Stimulated activated naive CD8-positive, alpha-beta T cell treated with anti-CD3 and anti-CD28 coated beads, Interleukin-15, amount 100 ng/mL, for 72 hours (primary cell): ENCODE results near the gene ARRDC5.
A peak's percentile ranks its signal among the peaks of the same experiment; 100 is the strongest.
"Not testable (repeated sequence)": the region's sequence is repeated elsewhere in the genome, so short reads cannot be mapped to it uniquely, and the experiment has no call there.

ENCODE experiments used
- ATAC-seq: fragments of 150-1000 bp; cut with Tn5 transposase; 2 replicates; pipeline ENCODE4 v1.10.0; 2021; ENCODE audit warnings: mild to moderate bottlenecking, moderate library complexity
- DNase-seq, 2 donors: peaks; one replicate each; pipeline ENCODE4 v3.0.0; 2021 to 2022
- H3K27ac Mint-ChIP-seq, 2 donors: one replicate each; pipeline ENCODE4 v1.8.0; 2022; ENCODE audit warnings: mild to moderate bottlenecking in 2 of 2, mixed read lengths in 2 of 2, moderate library complexity in 2 of 2
- H3K27me3 Mint-ChIP-seq: one replicate; pipeline ENCODE4 v1.8.0; 2022; ENCODE audit warnings: mixed read lengths
- H3K4me1 Mint-ChIP-seq: one replicate; pipeline ENCODE4 v1.8.0; 2022; ENCODE audit warnings: mild to moderate bottlenecking, mixed read lengths
- H3K4me3 Mint-ChIP-seq, 2 donors: one replicate each; pipeline ENCODE4 v1.8.0; 2022; ENCODE audit warnings: mild to moderate bottlenecking in 2 of 2, mixed read lengths in 2 of 2, moderate library complexity in 1 of 2
- H3K9me3 Mint-ChIP-seq, 2 donors: one replicate each; pipeline ENCODE4 v1.8.0; 2022; ENCODE audit warnings: mixed read lengths in 2 of 2

The ARRDC5 gene

GRCh38 chr19:4892962-4893361, 9.7 kb downstream of the ARRDC5 start:
- not testable (repeated sequence) for H3K9me3 Mint-ChIP-seq, DNase-seq, H3K27ac Mint-ChIP-seq, H3K27me3 Mint-ChIP-seq, H3K4me3 Mint-ChIP-seq, ATAC-seq
- H3K4me1 Mint-ChIP-seq, result peaks cover 11% of the 10 kb centered on the region

GRCh38 chr19:4891066-4891465, 11.6 kb downstream of the ARRDC5 start:
- H3K4me1 Mint-ChIP-seq, result peaks cover 6% of the 10 kb centered on the region
- H3K27ac Mint-ChIP-seq, result no peak overlapping the region
- no peaks in the 10 kb centered on the region for H3K9me3 Mint-ChIP-seq
- ATAC-seq (no peak), DNase-seq (no peak)
- no peak overlapping the region for H3K4me3 Mint-ChIP-seq
- H3K27me3 Mint-ChIP-seq, result no peaks in the 10 kb centered on the region

DNA sequence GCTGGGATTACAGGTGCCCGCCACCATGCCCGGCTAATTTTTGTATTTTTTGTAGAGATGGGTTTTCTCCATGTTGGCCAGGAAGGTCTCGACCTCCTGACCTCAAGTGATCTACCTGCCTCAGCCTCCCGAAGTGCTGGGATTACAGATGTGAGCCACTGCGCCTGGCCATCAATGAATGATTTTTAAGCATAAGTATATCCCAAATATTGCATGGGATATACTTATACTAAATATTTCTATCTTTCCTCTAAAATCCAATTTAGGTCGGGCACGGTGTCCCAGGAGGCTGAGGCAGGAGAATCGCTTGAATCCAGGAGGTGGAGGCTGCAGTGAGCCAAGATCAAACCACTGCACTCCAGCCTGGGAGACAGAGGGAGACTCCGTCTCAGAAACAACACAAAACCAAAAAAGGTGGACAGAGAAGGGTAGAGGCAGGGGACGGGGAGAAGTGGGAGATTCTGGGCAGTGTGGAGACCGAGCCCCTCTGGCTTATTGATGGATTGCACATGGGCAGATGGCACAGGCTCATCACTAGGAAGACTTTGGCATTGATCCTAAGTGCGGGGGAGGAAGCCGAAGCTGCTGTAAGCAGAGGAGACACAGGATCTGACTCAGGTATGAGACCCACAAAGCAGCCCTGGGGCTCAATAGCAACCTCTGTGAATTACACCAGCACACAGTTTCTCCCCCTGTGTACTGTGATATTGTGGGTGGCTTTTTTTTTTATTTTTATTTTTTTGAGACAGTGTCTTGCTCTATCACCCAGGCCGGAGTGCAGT, 13.5 kb downstream of the ARRDC5 start:
- Mint-ChIP-seq H3K9me3 (no peaks in the 10 kb centered on the region), H3K4me1 (peaks cover under 1% of the 10 kb centered on the region), H3K4me3 (no peak overlapping the region), H3K27me3 (no peaks in the 10 kb centered on the region), H3K27ac (no peak overlapping the region)
- no peak for DNase-seq
- no peak for ATAC-seq

DNA sequence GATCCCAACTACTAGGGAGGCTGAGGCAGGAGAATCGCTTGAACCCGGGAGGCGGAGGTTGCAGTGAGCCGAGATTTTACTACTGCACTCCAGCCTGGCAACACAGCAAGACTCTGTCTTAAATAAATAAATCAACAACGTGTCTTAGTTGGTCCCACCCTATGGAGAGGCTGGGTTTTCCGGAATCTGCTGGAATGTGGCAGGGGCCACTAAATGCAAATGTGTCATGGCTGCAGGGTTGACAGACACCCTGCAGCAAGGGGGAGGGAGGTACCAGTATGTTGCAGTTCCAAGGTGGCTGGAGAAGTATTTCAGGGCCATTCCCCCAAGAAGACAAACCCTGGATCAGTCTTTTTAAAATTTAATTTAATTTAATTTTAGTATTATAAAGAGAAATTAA, 14.9 kb downstream of the ARRDC5 start:
- not testable (repeated sequence) for DNase-seq, H3K4me3 Mint-ChIP-seq, H3K27me3 Mint-ChIP-seq, H3K4me1 Mint-ChIP-seq, ATAC-seq, H3K9me3 Mint-ChIP-seq, H3K27ac Mint-ChIP-seq

GRCh38 chr19:4884993-4885392, 17.7 kb downstream of the ARRDC5 start:
- peak overlapping the region in 1 of 2 donors; percentile 34 for H3K27ac Mint-ChIP-seq
- not testable (repeated sequence) for H3K27me3 Mint-ChIP-seq, ATAC-seq, H3K9me3 Mint-ChIP-seq, H3K4me3 Mint-ChIP-seq, H3K4me1 Mint-ChIP-seq, DNase-seq

DNA sequence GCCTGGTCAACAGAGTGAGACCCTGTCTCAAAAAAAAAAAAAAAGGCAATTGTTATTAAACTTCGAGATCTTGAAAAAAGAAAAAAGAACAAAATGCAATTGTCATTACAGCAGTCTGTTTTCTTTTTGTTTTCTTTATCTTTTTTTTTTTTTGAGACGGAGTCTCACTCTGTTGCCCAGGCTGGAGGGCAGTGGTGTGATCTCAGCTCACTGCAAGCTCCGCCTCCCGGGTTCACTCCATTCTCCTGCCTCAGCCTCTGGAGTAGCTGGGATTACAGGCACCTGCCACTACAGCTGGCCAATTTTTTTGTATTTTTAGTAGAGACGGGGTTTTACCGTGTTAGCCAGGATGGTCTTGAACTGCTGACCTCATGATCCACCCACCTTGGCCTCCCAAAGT, 19.8 kb downstream of the ARRDC5 start:
- not testable (repeated sequence) for ATAC-seq, H3K4me3 Mint-ChIP-seq, H3K27ac Mint-ChIP-seq, H3K9me3 Mint-ChIP-seq, DNase-seq, H3K27me3 Mint-ChIP-seq
- peaks cover 15% of the 10 kb centered on the region for H3K4me1 Mint-ChIP-seq

DNA sequence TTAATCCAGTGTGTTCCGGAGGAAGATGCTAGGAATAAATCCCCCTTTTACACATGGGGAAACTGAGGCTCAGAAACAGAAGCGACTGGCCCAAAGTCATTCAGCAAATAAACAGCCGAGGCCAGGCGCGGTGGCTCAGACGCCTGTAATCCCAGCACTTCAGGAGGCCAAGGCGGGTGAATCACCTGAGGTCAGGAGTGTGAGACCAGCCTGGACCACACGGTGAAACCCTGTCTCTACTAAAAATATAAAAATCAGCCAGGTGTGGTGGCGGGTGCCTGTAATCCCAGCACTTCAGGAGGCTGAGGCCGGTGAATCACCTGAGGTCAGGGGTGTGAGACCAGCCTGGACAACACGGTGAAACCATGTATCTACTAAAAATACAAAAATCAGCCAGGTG, 23.7 kb downstream of the ARRDC5 start:
- Mint-ChIP-seq H3K27ac (peak overlapping the region; percentile 87 to 90), H3K4me3 (peak overlapping the region; percentile 69 to 82), H3K9me3 (no peaks in the 10 kb centered on the region), H3K27me3 (no peaks in the 10 kb centered on the region), H3K4me1 (peaks cover 15% of the 10 kb centered on the region)
- no peak for ATAC-seq
- DNase-seq, result no peak

DNA sequence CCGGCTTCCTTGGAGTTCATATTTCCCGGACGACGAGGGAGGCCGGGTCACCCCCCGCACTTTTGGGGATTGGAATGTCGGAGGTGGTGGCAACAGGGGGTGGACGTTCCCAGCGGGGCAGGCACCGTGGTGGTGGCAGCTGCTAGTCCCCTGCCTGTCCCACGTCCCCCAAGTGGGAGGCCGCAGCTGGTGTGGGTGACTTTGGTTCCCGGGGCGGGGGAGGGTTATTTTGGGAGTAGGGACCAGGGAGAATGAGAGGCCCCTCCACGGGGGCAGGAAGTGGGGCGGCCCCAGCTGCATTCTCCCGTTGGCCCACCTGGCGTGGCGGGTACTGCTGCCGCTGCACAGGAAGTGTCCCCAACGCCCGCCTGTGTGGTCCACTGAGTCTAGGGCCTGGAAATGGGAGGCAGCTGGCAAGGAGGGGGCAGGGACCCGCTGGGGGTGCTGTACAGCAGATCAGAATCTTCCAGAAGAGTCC, 24.2 kb downstream of the ARRDC5 start:
- Mint-ChIP-seq H3K27me3 (no peaks in the 10 kb centered on the region), H3K27ac (peak overlapping the region; percentile 87 to 90), H3K4me1 (peaks cover 15% of the 10 kb centered on the region), H3K4me3 (peak overlapping the region; percentile 69 to 82), H3K9me3 (no peaks in the 10 kb centered on the region)
- DNase-seq (peak; percentile 45 to 50), ATAC-seq (peak; percentile 79)

DNA sequence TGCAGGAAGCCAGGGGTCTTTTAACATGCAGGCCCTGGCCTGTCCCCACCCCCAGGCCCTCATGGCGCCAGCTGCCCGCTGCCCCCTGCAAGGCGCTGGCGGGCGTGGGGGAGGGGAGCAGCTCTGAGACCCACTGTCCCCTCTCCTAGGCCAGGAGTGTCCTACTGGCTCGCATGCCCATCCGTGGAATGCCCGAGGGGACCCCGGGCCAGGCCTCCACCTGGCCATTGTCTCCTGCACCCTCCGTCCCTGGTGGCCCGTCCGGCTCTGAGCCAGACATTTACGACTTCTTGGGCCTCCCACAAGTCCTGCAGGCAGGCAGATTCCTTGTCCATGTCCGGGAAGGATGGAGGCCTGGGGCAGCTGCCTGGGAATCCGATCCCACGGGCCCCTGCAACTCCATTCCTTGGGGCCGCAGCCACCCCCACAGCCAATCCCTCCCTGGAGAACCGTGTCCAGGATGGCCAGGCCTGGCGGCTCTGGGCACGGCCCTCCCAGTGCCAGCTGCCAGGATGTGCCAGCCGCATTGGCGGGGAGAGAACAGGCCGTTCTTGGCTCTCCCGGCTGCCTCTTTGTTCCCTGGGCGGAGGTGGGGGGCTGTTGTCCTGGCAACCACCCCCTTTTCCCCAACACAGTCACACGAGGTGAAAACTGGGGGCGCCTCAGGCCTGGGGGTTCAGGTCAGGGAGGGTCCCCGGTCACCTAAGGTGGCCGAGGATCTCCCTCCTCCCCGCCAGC, 24.8 kb downstream of the ARRDC5 start:
- DNase-seq (peak in 1 of 2 donors; percentile 11), ATAC-seq (peak; percentile 49)
- no peaks in the 10 kb centered on the region for H3K27me3 Mint-ChIP-seq
- peak overlapping the region; percentile 87 to 90 for H3K27ac Mint-ChIP-seq
- H3K9me3 Mint-ChIP-seq, result no peaks in the 10 kb centered on the region
- H3K4me3 Mint-ChIP-seq, result peak overlapping the region in 1 of 2 donors; percentile 82
- peaks cover 16% of the 10 kb centered on the region for H3K4me1 Mint-ChIP-seq

DNA sequence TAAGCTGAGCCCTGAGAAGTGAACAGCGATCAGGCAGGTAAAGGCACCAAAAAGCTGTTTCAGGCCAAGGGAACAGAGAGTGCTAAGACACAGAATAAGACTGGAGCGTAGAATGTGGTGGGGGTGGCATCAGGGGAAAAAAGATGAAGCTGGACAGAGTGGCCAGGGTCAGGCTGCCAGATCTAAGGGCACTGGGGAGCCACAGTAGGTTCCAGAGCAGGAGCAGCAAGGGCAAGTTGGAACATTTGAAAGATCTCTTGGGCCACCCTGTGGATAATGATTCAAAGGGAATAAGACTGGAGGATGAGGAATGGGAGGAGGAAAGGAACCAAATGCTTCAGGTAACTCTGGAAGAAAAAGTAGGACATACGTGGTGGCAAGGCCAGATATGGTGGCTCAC, 28.8 kb downstream of the ARRDC5 start:
- H3K9me3 Mint-ChIP-seq, result no peaks in the 10 kb centered on the region
- no peak for DNase-seq
- no peaks in the 10 kb centered on the region for H3K27me3 Mint-ChIP-seq
- peaks cover 35% of the 10 kb centered on the region for H3K4me1 Mint-ChIP-seq
- H3K27ac Mint-ChIP-seq, result no peak overlapping the region
- no peak overlapping the region for H3K4me3 Mint-ChIP-seq
- ATAC-seq, result no peak

- H3K27ac Mint-ChIP-seq, result no peak overlapping the region
- H3K4me3 Mint-ChIP-seq, result no peak overlapping the region
- no peak for DNase-seq
- no peaks in the 10 kb centered on the region for H3K27me3 Mint-ChIP-seq
- peaks cover 37% of the 10 kb centered on the region for H3K4me1 Mint-ChIP-seq
- no peaks in the 10 kb centered on the region for H3K9me3 Mint-ChIP-seq
- no peak for ATAC-seq
Measured at GRCh38 chr19:4871711-4872110, 31.0 kb downstream of the ARRDC5 start.

DNA sequence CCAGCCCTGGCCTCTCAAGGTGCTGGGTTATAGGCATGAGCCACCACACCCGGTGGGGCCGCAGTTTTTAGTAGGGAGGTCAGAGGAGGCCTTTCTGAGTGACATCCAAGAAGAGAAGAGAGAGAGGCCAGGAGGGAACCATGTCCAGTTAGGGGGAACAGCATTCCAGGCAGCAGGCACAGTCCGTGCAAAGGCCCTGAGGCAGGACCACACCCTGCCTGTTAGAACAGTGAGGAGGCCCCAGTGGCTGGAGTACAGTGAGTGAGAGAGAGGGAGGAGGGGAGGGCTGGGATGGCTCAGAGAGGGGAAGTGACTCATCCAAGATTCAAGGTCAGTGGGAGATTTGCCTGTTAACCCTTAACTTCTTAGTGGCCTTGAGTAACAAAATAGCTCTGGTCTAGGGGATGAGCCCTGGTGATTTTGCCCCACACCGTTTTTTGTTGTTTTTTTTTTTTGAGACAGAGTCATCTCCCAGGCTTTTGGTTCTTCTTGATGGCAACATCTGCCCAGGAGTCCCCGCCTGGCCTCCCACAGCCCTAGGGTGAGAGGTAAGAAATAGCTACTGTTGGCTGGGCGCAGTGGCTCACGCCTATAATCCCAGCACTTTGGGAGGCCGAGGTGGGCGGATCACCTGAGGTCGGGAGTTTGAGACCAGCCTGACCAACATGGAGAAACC, 32.5 kb downstream of the ARRDC5 start:
- H3K9me3 Mint-ChIP-seq, result no peaks in the 10 kb centered on the region
- no peaks in the 10 kb centered on the region for H3K27me3 Mint-ChIP-seq
- H3K4me3 Mint-ChIP-seq, result no peak overlapping the region
- peaks cover 43% of the 10 kb centered on the region for H3K4me1 Mint-ChIP-seq
- peak in 1 of 2 donors; percentile 38 for DNase-seq
- peak; percentile 46 for ATAC-seq
- no peak overlapping the region for H3K27ac Mint-ChIP-seq

GRCh38 chr19:4868286-4868834, 34.3 kb downstream of the ARRDC5 start:
- DNase-seq (no peak), ATAC-seq (no peak)
- Mint-ChIP-seq H3K27me3 (no peaks in the 10 kb centered on the region), H3K27ac (peak overlapping the region; percentile 15 to 52), H3K9me3 (no peaks in the 10 kb centered on the region), H3K4me3 (peak overlapping the region; percentile 81 to 84), H3K4me1 (peaks cover 48% of the 10 kb centered on the region)

DNA sequence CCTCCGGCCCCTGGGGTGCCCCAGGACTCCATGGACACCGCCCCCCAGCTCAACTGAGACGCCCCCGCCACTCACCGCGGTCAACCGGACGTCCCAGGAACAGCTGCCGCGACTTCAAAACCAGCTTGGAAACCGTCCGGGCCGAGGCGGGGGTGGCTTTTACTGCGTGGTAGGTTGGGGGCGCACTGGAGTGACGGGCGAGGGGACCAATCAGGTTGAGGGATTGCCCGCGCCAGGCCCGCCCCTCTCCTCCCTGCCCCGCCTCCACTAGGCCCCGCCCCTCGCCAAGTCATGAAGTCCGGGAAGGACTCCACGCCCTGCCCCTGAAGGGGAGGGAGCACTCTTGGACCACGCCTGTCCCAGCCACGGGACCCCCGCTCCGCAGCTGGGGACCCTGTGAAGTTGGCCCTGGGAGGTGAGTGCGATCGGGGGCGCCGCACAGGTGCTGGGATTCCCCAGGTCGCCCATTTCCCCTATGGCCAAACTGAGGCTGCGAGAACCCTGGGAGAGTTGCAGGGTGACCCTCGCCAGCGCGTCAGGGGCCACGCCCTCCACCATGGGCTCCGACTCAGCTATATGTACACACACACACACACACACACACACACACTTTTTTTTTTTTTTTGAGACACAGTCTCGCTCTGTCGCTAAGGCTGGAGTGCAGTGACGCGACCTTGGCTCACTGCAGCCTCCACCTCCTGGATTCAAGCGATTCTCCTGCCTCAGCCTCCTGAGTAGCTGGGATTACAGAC, 35.0 kb downstream of the ARRDC5 start, which contains the start of gene PLIN3:
TSS of gene PLIN3 (minus strand) at position 134 of the 752 bp plus-strand sequence. CDS start 6,273 bp downstream, outside the sequence.
- H3K4me3 Mint-ChIP-seq, result peak within 1 kb of the TSS; percentile 81 to 84

More for the DNA sequence above, 35.0 kb downstream of the ARRDC5 start, which contains the start of gene PLIN3:
- Mint-ChIP-seq H3K27ac (peak within 1 kb of the TSS; percentile 34 to 52), H3K9me3 (no peaks in the 10 kb centered on the region), H3K27me3 (no peaks in the 10 kb centered on the region), H3K4me1 (peaks cover 45% of the 10 kb centered on the region)
- DNase-seq, result peak; percentile 90 to 92
- peak; percentile 96 for ATAC-seq
